ENCODE results near the gene CAMSAP1. TPM values are rescaled to one million over a fixed set of nuclear protein-coding genes. Genes with fewer than 3 reads are reported as not detected.

The CAMSAP1 gene
- polyA plus RNA-seq, 1 donor: 9.8 TPM

GRCh38 chr9:135928074-135928730, 20.9 kb upstream of the CAMSAP1 start:
- no peak overlapping the region for H3K4me3 ChIP-seq (ENCODE audit: low read length)
- H3K27ac ChIP-seq (ENCODE audit: low read length): no peak overlapping the region
- WGBS (ENCODE audit: insufficient coverage, low lambda C conversion rate): no CpG with 5 or more reads among the region's 23 CpGs
- no peaks in the 10 kb centered on the region for H3K4me1 ChIP-seq (ENCODE audit: control insufficient read depth, insufficient read depth, low read length)
- no peaks in the 10 kb centered on the region for H3K9me3 ChIP-seq (ENCODE audit: control insufficient read depth, low read depth, low read length)
- no peaks in the 10 kb centered on the region for H3K27me3 ChIP-seq (ENCODE audit: control insufficient read depth, insufficient read depth, low read length)
- peaks cover 22% of the 10 kb centered on the region for H3K36me3 ChIP-seq (ENCODE audit: control insufficient read depth, insufficient read depth, low read length)
- no peak for DNase-seq

DNA sequence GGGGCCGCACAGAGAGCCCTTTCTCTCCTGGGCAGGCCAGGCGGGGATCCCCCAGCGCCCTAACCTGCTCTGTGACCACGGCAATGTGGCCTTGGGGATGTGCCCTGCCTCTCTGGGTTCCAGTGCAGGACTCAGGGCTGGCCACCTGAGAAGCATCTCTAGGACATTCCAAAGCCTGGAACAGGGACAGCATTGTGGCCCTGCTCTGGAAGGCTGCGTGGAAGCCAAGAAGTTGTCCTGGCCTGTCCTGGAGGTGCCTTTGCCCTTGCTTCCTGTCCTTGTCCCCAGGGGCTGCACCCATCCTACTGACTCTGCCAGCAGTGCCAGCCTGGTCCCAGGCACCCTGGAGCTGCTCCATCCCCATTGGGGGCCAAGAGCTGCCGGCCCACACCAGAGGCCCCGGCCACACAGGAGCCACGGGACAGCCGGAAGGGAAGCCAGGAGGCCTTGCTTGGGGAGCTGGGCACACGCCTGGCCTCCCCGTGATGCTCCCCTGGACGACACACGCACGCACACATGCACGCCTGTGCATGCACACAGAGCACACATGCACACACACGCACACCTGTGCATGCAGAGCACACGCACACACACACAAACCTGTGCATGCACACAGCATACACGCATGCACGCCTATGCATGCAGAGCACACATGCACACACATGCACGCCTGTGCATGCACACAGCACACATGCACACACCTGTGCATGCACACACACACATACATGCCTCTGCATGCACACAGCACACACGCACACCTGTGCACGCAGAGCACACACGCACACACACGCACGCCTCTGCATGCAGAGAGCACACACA, 20.1 kb upstream of the CAMSAP1 start:
- no CpG with 5 or more reads among the region's 25 CpGs for WGBS (ENCODE audit: insufficient coverage, low lambda C conversion rate)
- no peaks in the 10 kb centered on the region for H3K27me3 ChIP-seq (ENCODE audit: control insufficient read depth, insufficient read depth, low read length)
- no peak overlapping the region for H3K27ac ChIP-seq (ENCODE audit: low read length)
- no peak for DNase-seq
- no peak overlapping the region for H3K4me3 ChIP-seq (ENCODE audit: low read length)
- peaks cover 14% of the 10 kb centered on the region for H3K36me3 ChIP-seq (ENCODE audit: control insufficient read depth, insufficient read depth, low read length)
- H3K9me3 ChIP-seq (ENCODE audit: control insufficient read depth, low read depth, low read length): no peaks in the 10 kb centered on the region
- no peaks in the 10 kb centered on the region for H3K4me1 ChIP-seq (ENCODE audit: control insufficient read depth, insufficient read depth, low read length)

DNA sequence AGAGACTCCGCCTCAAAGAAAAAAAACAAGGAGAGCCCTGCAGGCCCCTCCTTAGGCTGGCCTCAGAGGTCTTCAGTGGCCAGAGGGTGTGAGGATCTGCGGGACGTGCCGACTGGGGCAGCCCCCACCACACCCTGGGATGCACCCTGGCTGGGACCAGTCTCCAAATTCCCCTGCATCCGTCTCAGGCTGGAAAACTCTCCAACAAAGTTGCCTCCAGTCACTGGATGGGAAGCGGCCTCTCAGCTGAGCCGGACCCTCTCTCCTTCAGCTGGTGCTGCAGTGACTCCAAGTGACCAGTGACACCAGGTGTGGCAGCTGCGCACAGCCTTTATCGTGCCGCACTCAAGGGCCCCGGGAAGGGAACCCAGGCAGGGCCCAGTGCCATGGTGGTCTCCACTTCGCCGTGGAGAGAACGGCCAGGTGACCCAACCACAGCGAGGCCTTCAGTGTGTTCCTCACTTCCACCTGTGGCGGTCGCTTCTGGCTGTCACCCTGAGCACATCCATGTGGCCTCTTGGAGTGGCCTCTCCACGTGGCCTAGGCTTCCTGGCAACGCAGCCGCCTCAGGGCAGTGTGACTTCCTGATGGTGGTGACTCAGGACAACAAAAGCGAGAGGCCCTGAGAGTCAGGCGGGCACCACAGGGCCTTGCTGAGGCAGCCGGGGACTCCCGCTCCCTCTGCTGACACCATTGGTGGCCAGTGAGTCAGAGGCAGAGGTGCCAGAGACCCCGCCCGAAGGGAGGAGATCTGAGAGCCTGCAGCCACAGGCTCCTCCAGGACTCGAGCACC, 19.3 kb upstream of the CAMSAP1 start:
- Histone ChIP-seq H3K4me3 (ENCODE audit: low read length) (no peak overlapping the region), H3K27ac (ENCODE audit: low read length) (no peak overlapping the region), H3K4me1 (ENCODE audit: control insufficient read depth, insufficient read depth, low read length) (no peaks in the 10 kb centered on the region), H3K36me3 (ENCODE audit: control insufficient read depth, insufficient read depth, low read length) (peaks cover 12% of the 10 kb centered on the region), H3K27me3 (ENCODE audit: control insufficient read depth, insufficient read depth, low read length) (no peaks in the 10 kb centered on the region), H3K9me3 (ENCODE audit: control insufficient read depth, low read depth, low read length) (no peaks in the 10 kb centered on the region)
- no peak for DNase-seq
- whole genome bisulfite sequencing (ENCODE audit: insufficient coverage, low lambda C conversion rate): no CpG with 5 or more reads among the region's 27 CpGs

GRCh38 chr9:135925496-135926133, 18.3 kb upstream of the CAMSAP1 start:
- no peak overlapping the region for H3K4me3 ChIP-seq (ENCODE audit: low read length)
- no peaks in the 10 kb centered on the region for H3K9me3 ChIP-seq (ENCODE audit: control insufficient read depth, low read depth, low read length)
- no peak overlapping the region for H3K27ac ChIP-seq (ENCODE audit: low read length)
- no peaks in the 10 kb centered on the region for H3K4me1 ChIP-seq (ENCODE audit: control insufficient read depth, insufficient read depth, low read length)
- H3K36me3 ChIP-seq (ENCODE audit: control insufficient read depth, insufficient read depth, low read length): peaks cover 5% of the 10 kb centered on the region
- no peak for DNase-seq
- WGBS (ENCODE audit: insufficient coverage, low lambda C conversion rate): no CpG with 5 or more reads among the region's 19 CpGs
- no peaks in the 10 kb centered on the region for H3K27me3 ChIP-seq (ENCODE audit: control insufficient read depth, insufficient read depth, low read length)

GRCh38 chr9:135924628-135925338, 17.4 kb upstream of the CAMSAP1 start:
- no CpG with 5 or more reads among the region's 27 CpGs for WGBS (ENCODE audit: insufficient coverage, low lambda C conversion rate)
- Histone ChIP-seq H3K27me3 (ENCODE audit: control insufficient read depth, insufficient read depth, low read length) (no peaks in the 10 kb centered on the region), H3K36me3 (ENCODE audit: control insufficient read depth, insufficient read depth, low read length) (peaks cover 5% of the 10 kb centered on the region), H3K4me1 (ENCODE audit: control insufficient read depth, insufficient read depth, low read length) (no peaks in the 10 kb centered on the region), H3K27ac (ENCODE audit: low read length) (no peak overlapping the region), H3K4me3 (ENCODE audit: low read length) (no peak overlapping the region), H3K9me3 (ENCODE audit: control insufficient read depth, low read depth, low read length) (no peaks in the 10 kb centered on the region)
- DNase-seq: no peak

GRCh38 chr9:135923508-135923907, 16.2 kb upstream of the CAMSAP1 start:
- Histone ChIP-seq H3K9me3 (ENCODE audit: control insufficient read depth, low read depth, low read length) (peaks cover 11% of the 10 kb centered on the region), H3K36me3 (ENCODE audit: control insufficient read depth, insufficient read depth, low read length) (peaks cover 2% of the 10 kb centered on the region), H3K27ac (ENCODE audit: low read length) (no peak overlapping the region), H3K4me1 (ENCODE audit: control insufficient read depth, insufficient read depth, low read length) (no peaks in the 10 kb centered on the region), H3K27me3 (ENCODE audit: control insufficient read depth, insufficient read depth, low read length) (no peaks in the 10 kb centered on the region), H3K4me3 (ENCODE audit: low read length) (no peak overlapping the region)
- WGBS (ENCODE audit: insufficient coverage, low lambda C conversion rate): 80% methylated on average over 1 of the region's 13 CpGs
- DNase-seq: no peak

GRCh38 chr9:135921749-135922310, 14.5 kb upstream of the CAMSAP1 start:
- H3K4me3 ChIP-seq (ENCODE audit: low read length): no peak overlapping the region
- H3K27me3 ChIP-seq (ENCODE audit: control insufficient read depth, insufficient read depth, low read length): no peaks in the 10 kb centered on the region
- DNase-seq: no peak
- no peaks in the 10 kb centered on the region for H3K4me1 ChIP-seq (ENCODE audit: control insufficient read depth, insufficient read depth, low read length)
- peaks cover 21% of the 10 kb centered on the region for H3K9me3 ChIP-seq (ENCODE audit: control insufficient read depth, low read depth, low read length)
- peaks cover 2% of the 10 kb centered on the region for H3K36me3 ChIP-seq (ENCODE audit: control insufficient read depth, insufficient read depth, low read length)
- no CpG with 5 or more reads among the region's 14 CpGs for WGBS (ENCODE audit: insufficient coverage, low lambda C conversion rate)
- H3K27ac ChIP-seq (ENCODE audit: low read length): no peak overlapping the region

GRCh38 chr9:135920973-135921585, 13.7 kb upstream of the CAMSAP1 start:
- H3K4me1 ChIP-seq (ENCODE audit: control insufficient read depth, insufficient read depth, low read length): no peaks in the 10 kb centered on the region
- no peak overlapping the region for H3K4me3 ChIP-seq (ENCODE audit: low read length)
- H3K36me3 ChIP-seq (ENCODE audit: control insufficient read depth, insufficient read depth, low read length): no peaks in the 10 kb centered on the region
- H3K27ac ChIP-seq (ENCODE audit: low read length): no peak overlapping the region
- no CpG with 5 or more reads among the region's 24 CpGs for WGBS (ENCODE audit: insufficient coverage, low lambda C conversion rate)
- H3K27me3 ChIP-seq (ENCODE audit: control insufficient read depth, insufficient read depth, low read length): no peaks in the 10 kb centered on the region
- peaks cover 21% of the 10 kb centered on the region for H3K9me3 ChIP-seq (ENCODE audit: control insufficient read depth, low read depth, low read length)
- DNase-seq: no peak

DNA sequence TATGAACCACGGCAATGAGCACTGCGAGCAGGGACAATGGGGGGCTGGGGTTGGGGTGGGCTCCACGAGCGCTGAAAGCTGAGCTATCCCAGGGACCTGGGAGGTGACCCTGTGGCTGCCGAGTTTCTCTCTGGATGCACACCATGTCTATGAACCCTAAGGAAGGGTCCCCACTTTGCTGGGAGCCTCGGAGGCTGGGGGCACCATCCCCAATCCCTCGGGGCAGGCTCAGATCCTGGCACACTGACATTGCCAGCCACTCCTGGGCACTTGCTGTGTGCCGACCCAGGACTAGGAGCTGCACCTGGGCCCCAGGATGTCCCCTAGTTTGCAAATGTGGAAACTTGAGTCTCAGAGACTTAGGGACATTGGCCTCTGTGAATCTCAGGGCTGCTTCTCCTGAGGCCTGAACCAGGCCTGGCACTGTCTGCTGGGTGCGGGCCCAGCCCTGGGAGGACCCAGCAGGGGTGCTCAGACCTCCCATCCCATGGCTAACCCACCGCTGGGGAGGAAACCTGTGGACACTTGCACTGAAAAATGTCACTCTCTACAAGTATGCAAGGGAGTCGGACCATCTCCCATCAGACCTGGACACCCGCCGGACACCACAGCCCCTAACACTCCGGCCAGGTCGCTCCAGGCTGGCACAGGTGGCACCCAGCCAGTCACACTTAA, 13.0 kb upstream of the CAMSAP1 start:
- H3K9me3 ChIP-seq (ENCODE audit: control insufficient read depth, low read depth, low read length): peaks cover 21% of the 10 kb centered on the region
- no CpG with 5 or more reads among the region's 15 CpGs for WGBS (ENCODE audit: insufficient coverage, low lambda C conversion rate)
- peaks cover 2% of the 10 kb centered on the region for H3K36me3 ChIP-seq (ENCODE audit: control insufficient read depth, insufficient read depth, low read length)
- H3K4me1 ChIP-seq (ENCODE audit: control insufficient read depth, insufficient read depth, low read length): no peaks in the 10 kb centered on the region
- H3K27ac ChIP-seq (ENCODE audit: low read length): no peak overlapping the region
- no peaks in the 10 kb centered on the region for H3K27me3 ChIP-seq (ENCODE audit: control insufficient read depth, insufficient read depth, low read length)
- no peak for DNase-seq
- H3K4me3 ChIP-seq (ENCODE audit: low read length): no peak overlapping the region

All from large intestine (tissue), 3 donors.